Activated CD4-positive, alpha-beta T cell treated with anti-CD3 and anti-CD28 coated beads, Interleukin-2, amount 50 U/mL, for 1 hour (primary cell): ENCODE data around the gene GCKR.

Source experiments
- DNase-seq: peaks from one replicate; pipeline ENCODE4 v3.0.0-alpha.2; 2020

Gene GCKR, protein sequence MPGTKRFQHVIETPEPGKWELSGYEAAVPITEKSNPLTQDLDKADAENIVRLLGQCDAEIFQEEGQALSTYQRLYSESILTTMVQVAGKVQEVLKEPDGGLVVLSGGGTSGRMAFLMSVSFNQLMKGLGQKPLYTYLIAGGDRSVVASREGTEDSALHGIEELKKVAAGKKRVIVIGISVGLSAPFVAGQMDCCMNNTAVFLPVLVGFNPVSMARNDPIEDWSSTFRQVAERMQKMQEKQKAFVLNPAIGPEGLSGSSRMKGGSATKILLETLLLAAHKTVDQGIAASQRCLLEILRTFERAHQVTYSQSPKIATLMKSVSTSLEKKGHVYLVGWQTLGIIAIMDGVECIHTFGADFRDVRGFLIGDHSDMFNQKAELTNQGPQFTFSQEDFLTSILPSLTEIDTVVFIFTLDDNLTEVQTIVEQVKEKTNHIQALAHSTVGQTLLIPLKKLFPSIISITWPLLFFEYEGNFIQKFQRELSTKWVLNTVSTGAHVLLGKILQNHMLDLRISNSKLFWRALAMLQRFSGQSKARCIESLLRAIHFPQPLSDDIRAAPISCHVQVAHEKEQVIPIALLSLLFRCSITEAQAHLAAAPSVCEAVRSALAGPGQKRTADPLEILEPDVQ

GRCh38 chr2:27496357-27497287, at the start of gene GCKR:
GCKR (plus strand) TSS chr2:27496839; CDS start chr2:27496905, 66 bp downstream.
- DNase-seq: no peak

GRCh38 chr2:27448381-27448780, 48.3 kb upstream of the GCKR start:
- no peak for DNase-seq

GRCh38 chr2:27451095-27451494, 45.5 kb upstream of the GCKR start:
- no peak for DNase-seq

- no peak for DNase-seq
Measured at GRCh38 chr2:27453968-27454367, 42.7 kb upstream of the GCKR start.

GRCh38 chr2:27461118-27461517, 35.5 kb upstream of the GCKR start:
- no peak for DNase-seq

GRCh38 chr2:27464443-27464842, 32.2 kb upstream of the GCKR start:
- DNase-seq: no peak

- DNase-seq: no peak
Measured at GRCh38 chr2:27471961-27472360, 24.7 kb upstream of the GCKR start.

DNA sequence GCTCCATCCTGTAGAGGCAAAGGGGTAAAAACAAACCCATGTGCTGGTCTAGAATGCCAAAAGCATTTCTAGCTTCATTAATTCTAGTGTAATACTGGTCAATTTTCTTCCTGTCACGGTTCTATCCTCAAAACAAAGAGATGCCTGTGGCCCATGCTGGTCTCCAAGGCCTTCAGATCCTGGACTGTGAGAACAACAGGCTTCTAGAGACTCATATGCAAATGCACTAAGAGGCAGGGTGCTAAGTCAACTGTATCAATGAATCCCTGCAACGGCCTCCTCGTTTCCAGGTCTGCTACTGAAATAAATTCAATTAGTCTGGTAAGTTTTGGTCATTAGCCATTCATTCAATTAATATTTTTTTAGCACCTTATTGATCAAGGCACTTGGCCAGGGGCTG, 11.1 kb upstream of the GCKR start:
- DNase-seq: no peak

DNA sequence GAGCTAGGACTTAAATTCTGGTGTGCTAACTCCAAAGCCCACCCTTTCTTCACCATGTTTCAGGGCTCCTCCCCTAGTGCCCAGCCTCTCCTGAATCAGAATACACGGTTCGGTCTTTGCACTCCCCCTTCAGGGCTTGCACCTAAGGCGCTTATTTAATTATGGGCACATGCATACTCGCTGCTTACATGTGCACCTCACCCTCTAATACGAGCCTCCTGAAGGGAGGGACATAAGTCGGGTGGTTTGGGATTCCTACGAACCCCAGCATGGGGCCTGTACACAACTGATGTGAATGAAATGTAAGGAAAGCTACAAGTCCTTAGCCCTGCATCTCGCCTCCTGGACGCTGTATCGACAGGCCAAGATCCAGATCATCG, 7.5 kb upstream of the GCKR start:
- DNase-seq: peak; percentile 24

GRCh38 chr2:27489498-27490397, 6.9 kb upstream of the GCKR start, which contains the start of gene IFT172:
IFT172 (minus strand) TSS chr2:27489743; CDS start chr2:27489653, 90 bp downstream.
- peak; percentile 99 for DNase-seq

DNA sequence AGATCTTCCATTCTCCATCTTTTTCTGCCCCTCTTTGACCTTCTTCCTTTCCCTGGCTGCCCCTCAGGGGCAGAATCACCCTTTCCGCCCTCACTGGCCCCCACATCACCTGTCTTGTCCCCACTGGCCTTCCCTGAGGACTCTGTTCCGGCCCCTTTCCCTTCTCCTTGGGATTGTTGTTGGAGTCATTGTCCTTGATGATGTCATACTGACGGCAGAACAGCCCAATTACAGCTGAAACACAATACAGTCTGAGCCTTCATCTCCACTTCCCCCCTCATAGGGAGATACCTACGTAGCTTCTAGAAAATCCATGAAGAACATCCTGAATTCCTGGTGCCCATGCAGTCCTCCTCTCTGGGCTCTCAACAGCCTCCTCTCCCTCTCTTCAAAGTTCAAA, 4.1 kb upstream of the GCKR start:
- no peak for DNase-seq

- no peak for DNase-seq
Measured at GRCh38 chr2:27493948-27494283, 2.7 kb upstream of the GCKR start.

- DNase-seq: no peak
Measured at GRCh38 chr2:27494284-27494943, 2.2 kb upstream of the GCKR start.

- DNase-seq: no peak
Measured at GRCh38 chr2:27494944-27495554, 1.6 kb upstream of the GCKR start, which contains the start of gene FNDC4. FNDC4 (minus strand) TSS chr2:27495200; CDS start chr2:27494679, 521 bp downstream.

GRCh38 chr2:27495840-27496356, 741 bp upstream of the GCKR start:
- no peak for DNase-seq

GRCh38 chr2:27497288-27497627, 619 bp downstream of the GCKR start:
- DNase-seq: no peak

- no peak for DNase-seq
Measured at GRCh38 chr2:27498975-27499374, 2.3 kb downstream of the GCKR start.

GRCh38 chr2:27501042-27501441, 4.4 kb downstream of the GCKR start:
- DNase-seq: no peak

DNA sequence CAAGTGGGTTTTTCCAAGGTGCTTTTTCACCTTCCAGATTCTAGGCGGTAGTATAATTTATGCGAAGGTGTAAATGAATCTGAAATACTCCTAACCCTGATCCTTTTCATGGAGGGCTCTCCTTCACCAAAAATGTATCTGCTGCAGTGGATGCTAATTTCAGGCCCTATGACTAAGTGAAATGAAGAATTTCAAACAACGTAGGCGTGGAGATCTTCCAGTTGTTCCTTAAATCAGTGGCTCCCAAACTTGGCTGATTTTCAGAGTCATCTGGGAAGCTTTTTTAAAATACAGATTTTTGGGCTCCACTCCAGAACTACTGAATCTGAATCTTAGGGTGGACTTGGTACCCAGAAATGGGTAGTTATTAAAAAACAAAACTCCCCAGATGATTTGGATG, 5.5 kb downstream of the GCKR start:
- DNase-seq: no peak

DNA sequence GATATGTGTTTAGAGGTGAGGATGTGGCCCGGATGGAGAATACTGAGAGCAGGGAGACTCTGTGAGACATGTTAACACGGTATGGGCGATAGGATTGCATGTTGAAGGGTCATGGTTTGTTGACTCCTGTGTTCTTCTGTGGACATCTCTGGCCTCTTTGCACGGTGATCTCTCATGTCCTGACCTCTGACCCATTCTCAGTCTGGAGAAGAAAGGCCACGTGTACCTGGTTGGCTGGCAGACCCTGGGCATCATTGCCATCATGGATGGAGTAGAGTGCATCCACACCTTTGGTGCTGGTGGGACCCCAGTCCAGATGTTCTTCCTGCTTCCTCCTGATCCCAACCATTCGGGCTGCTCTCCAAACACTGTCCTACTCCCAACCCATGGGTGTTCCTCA, 9.9 kb downstream of the GCKR start:
- no peak for DNase-seq

DNA sequence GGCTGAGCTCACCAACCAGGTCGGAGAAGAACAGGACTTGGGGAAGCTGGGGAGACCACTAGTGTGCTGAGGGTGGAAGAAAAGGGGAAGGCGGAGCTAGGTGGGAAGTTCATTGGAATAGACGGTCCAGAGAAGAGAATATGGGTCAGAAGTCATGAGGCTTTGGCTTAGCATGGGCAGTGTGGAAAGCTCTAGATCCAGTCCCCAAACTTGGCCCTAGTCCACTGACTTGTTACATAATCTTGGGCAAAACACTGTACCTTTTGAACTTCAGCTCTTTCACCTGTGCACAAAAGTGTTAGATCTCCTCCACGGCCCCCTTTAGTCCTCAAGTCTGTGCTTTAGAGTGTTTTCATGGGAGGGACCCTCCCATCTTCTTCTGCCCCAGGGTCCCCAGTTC, 10.7 kb downstream of the GCKR start:
- DNase-seq: no peak
